A549 (cell line): ENCODE results near the gene CCP110. TPM values are rescaled to one million over a fixed set of nuclear protein-coding genes. Genes with fewer than 3 reads are reported as not detected.
A peak's percentile ranks its signal among the peaks of the same experiment; 100 is the strongest.

ENCODE experiments used
- ATAC-seq, 2 experiments: fragments of 200-7000 bp in 1 of 2; fragments of >200 bp in 1 of 2; cut with Nextera tagmentation in 1 of 2; cut with Tn5 transposase in 1 of 2; 3 replicates each; pipeline versions ENCODE4 v1.8.0 to v1.9.1; 2018 to 2020; ENCODE audit warnings: mild to moderate bottlenecking in 1 of 2, moderate library complexity in 1 of 2
- CTCF ChIA-PET: fragments of 300-600 bp; sonication (Branson Sonifier 250); formaldehyde crosslinking; extraction: SDS; loops from one replicate; lab custom pipeline; 2021; ENCODE audit warnings: antibody characterized with exemption, inconsistent platforms; lab: Yijun Ruan, JAX
- POLR2A ChIA-PET: fragments of 350-600 bp; formaldehyde crosslinking; extraction: SDS; loops from one replicate; lab custom pipeline; 2021; ENCODE audit warnings: antibody characterized with exemption, inconsistent platforms; lab: Yijun Ruan, JAX
- DNase-seq, 2 experiments: peaks; one replicate each; pipeline versions ENCODE4 v3.0.0 to v3.0.0-alpha.2; 2011 to 2016; ENCODE audit warnings: low read depth in 1 of 2, low spot score in 1 of 2
- FAIRE-seq: peaks from 2 replicates; lab custom pipeline; 2011; peaks lifted over from hg19 to GRCh38; lab: Jason Lieb, UNC
- H3K27ac ChIP-seq, 2 experiments: fragments of >200 bp; sonication (Bioruptor Twin); formaldehyde crosslinking; 3 replicates each; pipeline ENCODE4 v1.5.1; 2016 to 2017
- H3K4me1 ChIP-seq: fragments of >200 bp; sonication (Bioruptor Twin); formaldehyde crosslinking; 3 replicates; pipeline ENCODE4 v1.6.1; 2016
- H3K4me2 ChIP-seq: fragments of >200 bp; sonication (Bioruptor Twin); formaldehyde crosslinking; 3 replicates; pipeline ENCODE4 v1.6.1; 2016
- H3K4me3 ChIP-seq: fragments of >200 bp; sonication (Bioruptor Twin); formaldehyde crosslinking; 3 replicates; pipeline ENCODE4 v1.5.1; 2016
- H3K9me3 ChIP-seq: fragments of >200 bp; sonication (Bioruptor Twin); formaldehyde crosslinking; 3 replicates; pipeline ENCODE4 v1.6.1; 2016
- CBX2 ChIP-seq: fragments of 200-600 bp; sonication (generic); IDR thresholded peaks from 2 replicates; pipeline ENCODE4 v1.6.1; 2016; ENCODE audit warnings: low read depth, mild to moderate bottlenecking, borderline replicate concordance
- CEBPB ChIP-seq, 2 experiments: fragments of >200 bp in 1 of 2; sonication (Bioruptor Twin) in 1 of 2; formaldehyde crosslinking in 1 of 2; IDR thresholded peaks; 2 replicates each; pipeline ENCODE4 v1.6.1; 2012 to 2016
- EHMT2 ChIP-seq: fragments of 200-600 bp; sonication (generic); IDR thresholded peaks from 2 replicates; pipeline ENCODE4 v1.6.1; 2016; ENCODE audit warnings: antibody characterized with exemption, low read depth, mild to moderate bottlenecking, moderate library complexity
- ESRRA ChIP-seq: fragments of 150-350 bp; IDR thresholded peaks from 2 replicates; pipeline ENCODE4 v1.6.1; 2014; ENCODE audit warnings: mild to moderate bottlenecking, low read length, borderline replicate concordance
- FOSL2 ChIP-seq, 2 experiments: fragments of 450-650 bp in 1 of 2; fragments of >200 bp in 1 of 2; sonication (Bioruptor Twin) in 1 of 2; formaldehyde crosslinking; IDR thresholded peaks; 2 replicates each; pipeline versions ENCODE4 v1.5.0 to v1.6.1; 2016 to 2020; ENCODE audit warnings: mild to moderate bottlenecking in 1 of 2, moderate library complexity in 1 of 2
- HDAC2 ChIP-seq: fragments of 200-600 bp; sonication (generic); IDR thresholded peaks from 2 replicates; pipeline ENCODE4 v1.6.1; 2016
- HOXB5 ChIP-seq: fragments of 250-450 bp; sonication (Bioruptor Pico); IDR thresholded peaks from 2 replicates; pipeline ENCODE4 v1.5.0; 2020; ENCODE audit warnings: mild to moderate bottlenecking, moderate library complexity
- JUN ChIP-seq, 2 experiments: fragments of >200 bp; sonication (Bioruptor Twin); formaldehyde crosslinking; IDR thresholded peaks; 2 replicates in 1 of 2; 3 replicates in 1 of 2; pipeline ENCODE4 v1.6.1; 2016 to 2017
- KDM5A ChIP-seq: fragments of 200-600 bp; sonication (generic); IDR thresholded peaks from 2 replicates; pipeline ENCODE4 v1.6.1; 2016; ENCODE audit warnings: antibody characterized with exemption, mild to moderate bottlenecking
- MAFK ChIP-seq: fragments of 450-650 bp; IDR thresholded peaks from 2 replicates; pipeline ENCODE4 v1.6.1; 2014; ENCODE audit not compliant: partially characterized antibody
- MAX ChIP-seq: IDR thresholded peaks from 2 replicates; pipeline ENCODE4 v1.6.1; 2012
- MYC ChIP-seq: IDR thresholded peaks from 2 replicates; pipeline ENCODE4 v1.6.1; 2012; ENCODE audit warnings: mild to moderate bottlenecking, inconsistent platforms, low read length, improper control_type of control experiment, borderline replicate concordance
- NFE2L2 ChIP-seq: fragments of 150-350 bp; conservative IDR thresholded peaks from 2 replicates; pipeline ENCODE4 v1.6.1; 2014; ENCODE audit warnings: low read length
- NR3C1 ChIP-seq: fragments of >200 bp; sonication (Bioruptor Twin); formaldehyde crosslinking; IDR thresholded peaks from 3 replicates; pipeline ENCODE4 v1.6.1; 2017
- PBX3 ChIP-seq: IDR thresholded peaks from 2 replicates; pipeline ENCODE4 v1.6.1; 2012
- RAD21 ChIP-seq, 2 experiments: fragments of >200 bp in 1 of 2; sonication (Bioruptor Twin) in 1 of 2; formaldehyde crosslinking in 1 of 2; IDR thresholded peaks in 1 of 2; conservative IDR thresholded peaks in 1 of 2; 2 replicates in 1 of 2; 3 replicates in 1 of 2; pipeline ENCODE4 v1.6.1; 2012 to 2018; ENCODE audit warnings: inconsistent platforms in 1 of 2
- RFX5 ChIP-seq: fragments of 450-650 bp; IDR thresholded peaks from 2 replicates; pipeline ENCODE4 v1.7.1; 2014; ENCODE audit warnings: antibody characterized with exemption, mild to moderate bottlenecking, moderate library complexity
- RNF2 ChIP-seq: fragments of 200-600 bp; sonication (generic); IDR thresholded peaks from 2 replicates; pipeline ENCODE4 v1.6.1; 2016; ENCODE audit warnings: low read depth, mild to moderate bottlenecking, antibody characterized with exemption, moderate library complexity, borderline replicate concordance
- SMC3 ChIP-seq: fragments of >200 bp; sonication (Bioruptor Twin); formaldehyde crosslinking; IDR thresholded peaks from 3 replicates; pipeline ENCODE4 v1.6.1; 2018; ENCODE audit warnings: inconsistent platforms
- SREBF2 ChIP-seq: fragments of 450-650 bp; IDR thresholded peaks from 2 replicates; pipeline ENCODE4 v1.6.1; 2014; ENCODE audit warnings: mild to moderate bottlenecking, moderate library complexity
- USF2 ChIP-seq: fragments of 450-650 bp; IDR thresholded peaks from 2 replicates; pipeline ENCODE4 v1.6.1; 2014; ENCODE audit warnings: antibody characterized with exemption
- ZC3H11A ChIP-seq: fragments of 450-650 bp; IDR thresholded peaks from 2 replicates; pipeline ENCODE4 v1.6.1; 2014; ENCODE audit warnings: antibody characterized with exemption, mild to moderate bottlenecking
- ZFP36 ChIP-seq: fragments of 450-650 bp; IDR thresholded peaks from 2 replicates; pipeline ENCODE4 v1.6.1; 2014; ENCODE audit warnings: borderline replicate concordance; ENCODE audit not compliant: partially characterized antibody
- WGBS: methylation state at CpG from one replicate; pipeline ENCODE4 v1.1.6; 2017; ENCODE audit errors: missing lambda C conversion rate; 5-methylcytosine and 5-hydroxymethylcytosine counted together
- polyA plus RNA-seq, 4 experiments: library from polyadenylated mRNA; depleted of rRNA in 3 of 4; stranded (reverse); fragments of >200 nt; fragmentation: RNase III in 1 of 4; extraction: RNeasy Plus Mini Kit Qiagen cat#74134 plus additional on column Dnase treatment in 1 of 4; gene quantifications; 2 replicates in 3 of 4; 3 replicates in 1 of 4; pipeline ENCODE4 v1.2.3, GENCODE V29; 2011 to 2017
- TF ChIP-seq, protein P1 (sequence below): IDR thresholded peaks from 2 replicates; pipeline ENCODE4 v1.6.1; 2012; ENCODE audit warnings: low read depth, borderline replicate concordance
- TF ChIP-seq, protein P2 (sequence below): fragments of >200 bp; sonication (Bioruptor Twin); formaldehyde crosslinking; IDR thresholded peaks from 3 replicates; pipeline ENCODE4 v1.5.1; 2016

The CCP110 gene
- polyA plus RNA-seq, 2 of the 4 experiments (the other 2 are of a cell fraction): 11.3 to 15.3 TPM

DNA sequence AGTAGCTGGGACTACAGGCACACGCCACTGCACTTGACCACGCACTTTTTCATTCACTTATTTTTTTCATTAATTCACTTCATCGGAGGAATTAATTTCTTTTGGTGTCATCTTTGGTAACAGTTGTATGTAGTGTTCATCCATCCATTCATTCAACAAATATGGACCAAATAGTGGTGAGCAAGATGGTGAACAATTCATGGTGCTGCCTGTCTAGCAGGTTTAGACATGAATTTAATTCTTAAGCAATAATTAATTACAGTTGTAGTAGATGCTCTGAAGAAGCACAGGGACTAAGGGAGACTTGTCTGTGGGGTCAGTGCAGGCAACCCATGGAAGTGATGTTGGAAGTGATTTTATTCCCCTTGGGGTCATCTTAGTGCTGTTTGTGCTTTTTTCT is 24.3 kb upstream of the CCP110 start:
- Histone ChIP-seq H3K27ac (no peak overlapping the region), H3K4me2 (no peak overlapping the region), H3K4me3 (no peak overlapping the region), H3K4me1 (no peaks in the 10 kb centered on the region), H3K9me3 (no peaks in the 10 kb centered on the region)
- ChIA-PET POLR2A (no interaction called here), CTCF (interaction anchor here (0.6 to 6.1 kb wide), 4 partner anchors 9 to 124 kb away, joined by 3 to 69 read pairs (median 26); no protein-coding TSS in a partner anchor)
- WGBS: 93% methylated on average over 3 of the region's 3 CpGs
- FAIRE-seq: no peak
- no peak for DNase-seq
- TF ChIP-seq PBX3 (no peak), HOXB5 (CRISPR knock-in tag) (no peak), CEBPB (IDR thresholded peaks at IDR 0.05) (no peak), CBX2 (no peak), JUN (IDR thresholded peaks at IDR 0.05) (no peak), MAX (no peak)
- no peak for ATAC-seq

DNA sequence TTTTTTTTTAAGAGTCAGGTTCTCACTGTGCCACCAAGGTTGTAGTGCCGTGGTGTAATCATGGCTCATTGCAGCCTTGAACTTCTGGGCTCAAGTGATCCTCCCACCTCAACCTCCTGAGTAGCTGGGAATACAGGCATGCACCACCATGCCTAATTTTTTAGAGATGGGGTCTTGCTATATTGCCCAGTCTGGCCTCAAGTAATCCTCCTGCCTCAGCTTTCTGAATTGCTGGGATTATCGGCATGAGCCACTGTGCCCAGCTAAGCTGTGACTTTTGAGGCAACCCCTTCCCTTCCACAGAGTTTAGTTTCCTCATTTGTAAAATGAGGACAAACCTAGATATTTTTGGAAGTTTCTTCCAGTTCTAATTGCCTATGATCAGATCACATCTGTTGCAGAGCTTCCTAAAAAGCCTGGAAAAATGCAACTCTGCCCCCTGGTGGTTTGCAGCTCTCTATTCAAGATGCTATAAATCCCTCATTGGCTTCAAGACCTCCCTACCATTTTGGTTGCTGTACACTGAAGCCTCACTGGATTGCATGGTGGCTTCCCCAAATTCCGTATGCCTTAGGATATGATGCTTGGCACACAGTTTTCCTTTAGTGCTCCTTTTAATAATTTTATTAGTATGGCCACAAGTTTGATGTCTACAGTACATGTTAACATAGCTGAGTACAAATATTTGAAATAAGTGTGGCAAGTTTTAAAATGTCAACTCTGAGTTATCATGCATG is 21.2 kb upstream of the CCP110 start:
- TF ChIP-seq NFE2L2 (no peak), RAD21 (conservative IDR thresholded peaks at IDR 0.05 in 1 of 2, IDR thresholded peaks at IDR 0.05 in 1 of 2) (peak; percentile 87 to 88), EHMT2 (peak; percentile 66; the same call in 1 of the 2 replicates), SMC3 (peak; percentile 92), PBX3 (no peak)
- TF ChIP-seq, protein P1, sequence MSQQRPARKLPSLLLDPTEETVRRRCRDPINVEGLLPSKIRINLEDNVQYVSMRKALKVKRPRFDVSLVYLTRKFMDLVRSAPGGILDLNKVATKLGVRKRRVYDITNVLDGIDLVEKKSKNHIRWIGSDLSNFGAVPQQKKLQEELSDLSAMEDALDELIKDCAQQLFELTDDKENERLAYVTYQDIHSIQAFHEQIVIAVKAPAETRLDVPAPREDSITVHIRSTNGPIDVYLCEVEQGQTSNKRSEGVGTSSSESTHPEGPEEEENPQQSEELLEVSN: no peak
- TF ChIP-seq, protein P2, sequence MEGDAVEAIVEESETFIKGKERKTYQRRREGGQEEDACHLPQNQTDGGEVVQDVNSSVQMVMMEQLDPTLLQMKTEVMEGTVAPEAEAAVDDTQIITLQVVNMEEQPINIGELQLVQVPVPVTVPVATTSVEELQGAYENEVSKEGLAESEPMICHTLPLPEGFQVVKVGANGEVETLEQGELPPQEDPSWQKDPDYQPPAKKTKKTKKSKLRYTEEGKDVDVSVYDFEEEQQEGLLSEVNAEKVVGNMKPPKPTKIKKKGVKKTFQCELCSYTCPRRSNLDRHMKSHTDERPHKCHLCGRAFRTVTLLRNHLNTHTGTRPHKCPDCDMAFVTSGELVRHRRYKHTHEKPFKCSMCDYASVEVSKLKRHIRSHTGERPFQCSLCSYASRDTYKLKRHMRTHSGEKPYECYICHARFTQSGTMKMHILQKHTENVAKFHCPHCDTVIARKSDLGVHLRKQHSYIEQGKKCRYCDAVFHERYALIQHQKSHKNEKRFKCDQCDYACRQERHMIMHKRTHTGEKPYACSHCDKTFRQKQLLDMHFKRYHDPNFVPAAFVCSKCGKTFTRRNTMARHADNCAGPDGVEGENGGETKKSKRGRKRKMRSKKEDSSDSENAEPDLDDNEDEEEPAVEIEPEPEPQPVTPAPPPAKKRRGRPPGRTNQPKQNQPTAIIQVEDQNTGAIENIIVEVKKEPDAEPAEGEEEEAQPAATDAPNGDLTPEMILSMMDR: peak; percentile 92
- peak; percentile 71 to 82 for DNase-seq
- 88% methylated on average over 3 of the region's 3 CpGs for WGBS
- Histone ChIP-seq H3K4me1 (no peaks in the 10 kb centered on the region), H3K27ac (no peak overlapping the region), H3K4me3 (no peak overlapping the region), H3K9me3 (no peaks in the 10 kb centered on the region), H3K4me2 (no peak overlapping the region)
- no peak for FAIRE-seq
- CTCF ChIA-PET: interaction anchor here (0.6 to 6.1 kb wide), 61 partner anchors 9 to 901 kb away, joined by 3 to 69 read pairs (median 5); partner anchors contain the start of genes CCP110, CLEC19A, GDE1 and TMC5
- peak; percentile 88 to 95 for ATAC-seq
- POLR2A ChIA-PET: interaction anchor here (0.6 to 1.0 kb wide), 3 partner anchors 19 to 113 kb away, joined by 3 to 5 read pairs (median 3); partner anchors contain the start of gene GDE1

DNA sequence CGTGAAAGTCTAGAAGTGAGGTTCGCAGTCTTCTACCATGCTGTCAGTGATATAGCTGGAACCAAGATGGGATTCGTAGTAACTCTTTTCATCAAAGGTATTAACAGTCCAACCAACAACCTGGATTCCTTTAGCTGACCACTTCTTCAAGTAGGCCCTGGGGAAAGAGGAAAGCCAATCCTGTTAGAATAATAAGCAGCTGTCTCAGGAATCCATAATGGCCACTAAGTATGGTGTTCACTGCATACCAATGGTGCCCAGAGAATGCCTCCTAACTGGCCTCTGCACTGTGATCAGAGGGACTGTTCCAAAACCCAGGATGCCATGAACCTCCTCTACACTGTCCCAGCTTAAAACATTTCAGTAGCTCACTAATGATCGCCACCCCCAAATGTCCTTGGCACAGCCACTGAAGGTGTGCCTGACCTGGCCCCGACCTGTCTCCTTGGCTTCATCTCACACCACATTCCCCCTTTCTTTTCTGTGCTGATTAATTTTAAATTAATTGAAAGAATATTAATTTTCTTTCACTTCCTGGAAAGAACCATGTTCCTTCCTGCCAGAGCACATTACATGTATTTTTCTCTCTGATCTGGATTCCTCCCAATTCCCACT is 20.2 kb upstream of the CCP110 start:
- no peaks in the 10 kb centered on the region for H3K4me1 ChIP-seq
- TF ChIP-seq KDM5A: no peak
- TF ChIP-seq SMC3: no peak
- no peak for TF ChIP-seq NR3C1
- no peak for TF ChIP-seq ESRRA
- TF ChIP-seq, protein P1: no peak
- no peak for TF ChIP-seq RFX5
- no peak for TF ChIP-seq MAFK
- no peak for TF ChIP-seq RNF2
- no peak for TF ChIP-seq ZC3H11A
- TF ChIP-seq SREBF2: no peak
- TF ChIP-seq HDAC2: no peak
- TF ChIP-seq HOXB5 (CRISPR knock-in tag): no peak
- no peak for TF ChIP-seq ZFP36
- TF ChIP-seq USF2: no peak
- no peak for TF ChIP-seq MYC
- TF ChIP-seq FOSL2 (IDR thresholded peaks at IDR 0.05): no peak
- TF ChIP-seq FOSL2 (CRISPR knock-in tag; IDR thresholded peaks at IDR 0.05): no peak
- POLR2A ChIA-PET: no interaction called here
- no peak overlapping the region for H3K4me2 ChIP-seq
- CTCF ChIA-PET: interaction anchor here (0.6 to 6.1 kb wide), 42 partner anchors 9 to 520 kb away, joined by 3 to 69 read pairs (median 5); partner anchors contain the start of genes CCP110, GDE1, TMC5 and TMC7
- 97% methylated on average over 5 of the region's 5 CpGs for WGBS
- DNase-seq (no peak), ATAC-seq (no peak), FAIRE-seq (no peak)
- no peak overlapping the region for H3K4me3 ChIP-seq
- H3K27ac ChIP-seq: no peak overlapping the region
- no peaks in the 10 kb centered on the region for H3K9me3 ChIP-seq
